HL-60 (cell line): Measurements from ENCODE around the gene EPHX1.

Experiments used
- DNase-seq, 2 experiments: peaks; one replicate each; pipeline ENCODE4 v3.0.0-alpha.2; 2010 to 2020; ENCODE audit warnings: low read depth in 1 of 2, low spot score in 1 of 2
- H3K27ac ChIP-seq: fragments of 250-450 bp; sonication (Bioruptor Pico); replicated peaks from 2 replicates; pipeline ENCODE4 v1.5.1; 2020; ENCODE audit warnings: mild to moderate bottlenecking, moderate library complexity
- H3K27me3 ChIP-seq: fragments of 250-450 bp; sonication (Bioruptor Pico); 2 replicates; pipeline ENCODE4 v1.5.1; 2021; ENCODE audit warnings: mild to moderate bottlenecking, moderate library complexity; ENCODE audit not compliant: insufficient read depth, poor library complexity, severe bottlenecking
- H3K4me3 ChIP-seq: replicated peaks from 2 replicates; pipeline ENCODE4 v1.5.1; 2011; ENCODE audit warnings: mild to moderate bottlenecking, control low read depth, low read length; ENCODE audit not compliant: insufficient read depth
- GABPA ChIP-seq: IDR thresholded peaks from 2 replicates; pipeline ENCODE4 v1.6.1; 2012; ENCODE audit warnings: low read depth
- POLR2AphosphoS5 ChIP-seq: IDR thresholded peaks from 2 replicates; pipeline ENCODE4 v1.6.1; 2012; ENCODE audit warnings: low read depth
- SPI1 ChIP-seq: IDR thresholded peaks from 2 replicates; pipeline ENCODE4 v1.6.1; 2012; ENCODE audit warnings: low read depth, mild to moderate bottlenecking, borderline replicate concordance
- TF ChIP-seq, protein P1 (sequence below): IDR thresholded peaks from one replicate; pipeline ENCODE4 v1.5.1; 2011; ENCODE audit warnings: low read length, control low read depth, inconsistent platforms; ENCODE audit not compliant: insufficient read depth
- TF ChIP-seq, protein P2 (sequence below): IDR thresholded peaks from 2 replicates; pipeline ENCODE4 v1.6.1; 2012; ENCODE audit warnings: low read depth; ENCODE audit not compliant: insufficient replicate concordance

The EPHX1 gene

DNA sequence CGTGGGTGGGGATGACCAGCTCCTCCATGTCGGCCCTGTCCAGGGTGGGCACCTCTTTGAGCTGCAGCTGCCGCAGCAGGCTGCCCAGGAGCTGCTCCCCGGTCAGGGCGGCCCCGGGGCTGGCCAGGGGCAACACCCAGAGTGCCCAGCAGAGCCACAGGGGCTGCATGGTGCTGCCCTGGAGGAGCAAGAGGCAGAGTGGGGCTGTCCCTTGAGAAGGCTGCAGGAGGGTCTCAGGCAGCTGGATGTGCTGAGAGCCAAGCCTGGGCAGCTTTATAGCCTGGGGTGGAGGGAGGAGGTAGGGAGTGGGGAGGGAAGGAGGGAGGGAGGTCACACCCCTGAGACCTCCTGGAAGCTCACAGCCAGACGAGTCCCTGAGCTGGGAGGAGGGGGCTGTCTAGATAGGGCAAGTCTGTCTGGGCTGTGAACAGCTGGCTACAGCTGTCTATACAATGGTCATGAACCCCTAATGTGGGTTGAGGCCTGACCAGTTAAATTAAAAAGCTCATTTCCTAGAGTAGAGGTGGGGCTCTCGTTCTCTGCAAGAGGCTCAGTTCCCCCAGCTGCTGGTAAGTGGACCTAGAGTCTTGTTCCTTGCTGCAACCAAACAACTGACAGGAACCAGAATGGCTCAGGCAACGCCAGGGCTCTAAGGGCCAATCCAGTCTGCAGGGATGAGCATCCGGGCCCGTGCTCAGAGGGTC lies 79.1 kb downstream of the EPHX1 start, which contains the start of gene LEFTY1:
TSS of gene LEFTY1 (minus strand) at position 249 of the 704 bp plus-strand sequence. CDS start at position 169, 80 bp downstream.
- H3K4me3 ChIP-seq = no peak within 1 kb of the TSS
- H3K27ac ChIP-seq = no peak within 1 kb of the TSS
- no peaks in the 10 kb centered on the region for H3K27me3 ChIP-seq
- TF ChIP-seq, protein P1, sequence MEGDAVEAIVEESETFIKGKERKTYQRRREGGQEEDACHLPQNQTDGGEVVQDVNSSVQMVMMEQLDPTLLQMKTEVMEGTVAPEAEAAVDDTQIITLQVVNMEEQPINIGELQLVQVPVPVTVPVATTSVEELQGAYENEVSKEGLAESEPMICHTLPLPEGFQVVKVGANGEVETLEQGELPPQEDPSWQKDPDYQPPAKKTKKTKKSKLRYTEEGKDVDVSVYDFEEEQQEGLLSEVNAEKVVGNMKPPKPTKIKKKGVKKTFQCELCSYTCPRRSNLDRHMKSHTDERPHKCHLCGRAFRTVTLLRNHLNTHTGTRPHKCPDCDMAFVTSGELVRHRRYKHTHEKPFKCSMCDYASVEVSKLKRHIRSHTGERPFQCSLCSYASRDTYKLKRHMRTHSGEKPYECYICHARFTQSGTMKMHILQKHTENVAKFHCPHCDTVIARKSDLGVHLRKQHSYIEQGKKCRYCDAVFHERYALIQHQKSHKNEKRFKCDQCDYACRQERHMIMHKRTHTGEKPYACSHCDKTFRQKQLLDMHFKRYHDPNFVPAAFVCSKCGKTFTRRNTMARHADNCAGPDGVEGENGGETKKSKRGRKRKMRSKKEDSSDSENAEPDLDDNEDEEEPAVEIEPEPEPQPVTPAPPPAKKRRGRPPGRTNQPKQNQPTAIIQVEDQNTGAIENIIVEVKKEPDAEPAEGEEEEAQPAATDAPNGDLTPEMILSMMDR = no peak
- no peak for TF ChIP-seq POLR2AphosphoS5
- DNase-seq = no peak

DNA sequence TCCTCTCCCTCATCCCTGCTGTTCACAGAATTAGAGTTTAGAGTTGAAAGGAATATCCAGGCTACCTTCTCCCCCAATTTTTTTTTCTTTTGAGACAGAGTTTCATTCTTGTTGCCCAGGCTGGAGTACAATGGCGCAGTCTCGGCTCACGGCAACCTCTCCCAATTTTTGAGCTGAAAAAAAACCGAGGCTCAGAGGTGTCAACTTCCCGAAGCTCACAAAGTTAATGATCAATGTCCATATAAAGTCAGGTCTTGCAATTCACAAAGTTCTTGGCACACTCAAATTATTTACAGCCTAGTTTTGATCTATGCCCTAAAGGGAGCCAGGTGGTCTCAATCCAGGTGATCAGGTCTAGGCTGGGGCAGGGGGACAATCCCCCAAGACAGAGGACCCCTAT lies 79.8 kb downstream of the EPHX1 start:
- Histone ChIP-seq H3K27me3 (no peaks in the 10 kb centered on the region), H3K27ac (no peak overlapping the region), H3K4me3 (no peak overlapping the region)
- TF ChIP-seq SPI1 (no peak), POLR2AphosphoS5 (no peak), GABPA (no peak)
- TF ChIP-seq, protein P1 = no peak
- TF ChIP-seq, protein P2, sequence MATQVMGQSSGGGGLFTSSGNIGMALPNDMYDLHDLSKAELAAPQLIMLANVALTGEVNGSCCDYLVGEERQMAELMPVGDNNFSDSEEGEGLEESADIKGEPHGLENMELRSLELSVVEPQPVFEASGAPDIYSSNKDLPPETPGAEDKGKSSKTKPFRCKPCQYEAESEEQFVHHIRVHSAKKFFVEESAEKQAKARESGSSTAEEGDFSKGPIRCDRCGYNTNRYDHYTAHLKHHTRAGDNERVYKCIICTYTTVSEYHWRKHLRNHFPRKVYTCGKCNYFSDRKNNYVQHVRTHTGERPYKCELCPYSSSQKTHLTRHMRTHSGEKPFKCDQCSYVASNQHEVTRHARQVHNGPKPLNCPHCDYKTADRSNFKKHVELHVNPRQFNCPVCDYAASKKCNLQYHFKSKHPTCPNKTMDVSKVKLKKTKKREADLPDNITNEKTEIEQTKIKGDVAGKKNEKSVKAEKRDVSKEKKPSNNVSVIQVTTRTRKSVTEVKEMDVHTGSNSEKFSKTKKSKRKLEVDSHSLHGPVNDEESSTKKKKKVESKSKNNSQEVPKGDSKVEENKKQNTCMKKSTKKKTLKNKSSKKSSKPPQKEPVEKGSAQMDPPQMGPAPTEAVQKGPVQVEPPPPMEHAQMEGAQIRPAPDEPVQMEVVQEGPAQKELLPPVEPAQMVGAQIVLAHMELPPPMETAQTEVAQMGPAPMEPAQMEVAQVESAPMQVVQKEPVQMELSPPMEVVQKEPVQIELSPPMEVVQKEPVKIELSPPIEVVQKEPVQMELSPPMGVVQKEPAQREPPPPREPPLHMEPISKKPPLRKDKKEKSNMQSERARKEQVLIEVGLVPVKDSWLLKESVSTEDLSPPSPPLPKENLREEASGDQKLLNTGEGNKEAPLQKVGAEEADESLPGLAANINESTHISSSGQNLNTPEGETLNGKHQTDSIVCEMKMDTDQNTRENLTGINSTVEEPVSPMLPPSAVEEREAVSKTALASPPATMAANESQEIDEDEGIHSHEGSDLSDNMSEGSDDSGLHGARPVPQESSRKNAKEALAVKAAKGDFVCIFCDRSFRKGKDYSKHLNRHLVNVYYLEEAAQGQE = no peak
- no peak for DNase-seq

DNA sequence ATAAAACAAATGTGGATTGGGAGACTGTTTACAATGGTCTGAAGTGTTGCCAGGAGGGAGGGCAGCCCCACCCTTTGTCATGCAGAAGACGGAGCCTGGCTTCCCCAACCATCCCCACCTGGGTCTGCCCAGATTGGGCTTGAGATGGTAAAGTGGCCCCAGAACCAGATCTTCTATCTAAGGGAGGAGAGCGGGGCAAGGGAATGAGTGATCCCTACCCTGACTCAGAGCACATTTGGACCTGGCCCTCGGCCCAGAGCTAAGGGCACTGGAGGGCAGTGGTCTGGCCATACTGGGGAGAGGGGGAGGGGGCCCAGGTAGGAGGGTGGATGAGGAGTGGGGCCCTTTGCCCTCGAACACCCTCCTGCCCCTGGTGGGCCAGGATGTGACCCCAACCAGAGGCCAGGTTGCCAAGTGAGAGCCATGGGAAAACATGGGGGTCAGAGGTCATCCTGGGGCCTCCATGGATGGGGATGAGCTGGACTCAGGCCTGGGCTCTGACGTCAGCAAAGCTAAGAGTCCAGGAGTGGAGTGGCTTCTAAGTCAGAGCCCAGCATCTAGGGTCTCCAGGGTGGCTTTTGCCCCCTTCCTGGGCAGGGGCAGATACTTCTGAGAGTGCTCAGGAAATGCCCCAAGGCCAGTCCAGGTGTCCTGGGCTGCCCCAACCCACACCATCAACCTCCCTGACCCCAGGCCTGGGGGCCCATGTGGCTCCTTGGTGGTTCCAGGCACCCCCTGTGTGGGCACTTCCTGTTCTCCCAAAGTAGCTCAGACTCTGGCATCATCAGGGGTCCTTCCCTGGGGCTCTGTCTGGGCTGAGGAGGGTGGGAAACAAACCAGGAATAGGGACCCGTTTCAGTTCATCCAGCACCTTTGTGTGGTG lies 80.7 kb downstream of the EPHX1 start:
- no peak for DNase-seq
- H3K27me3 ChIP-seq = no peaks in the 10 kb centered on the region
- H3K27ac ChIP-seq = no peak overlapping the region
- TF ChIP-seq, protein P2 = no peak
- TF ChIP-seq POLR2AphosphoS5 (no peak), SPI1 (no peak), GABPA (no peak)
- TF ChIP-seq, protein P1 = no peak
- no peak overlapping the region for H3K4me3 ChIP-seq
